ENCODE measurements around the gene UBL7. TPM values are rescaled to one million over a fixed set of nuclear protein-coding genes. Genes with fewer than 3 reads are reported as not detected.
A peak's percentile ranks its signal among the peaks of the same experiment; 100 is the strongest.

UBL7 gene
- total RNA-seq, 2 experiments from 2014 or later, result 54.7 to 61.3 TPM

DNA sequence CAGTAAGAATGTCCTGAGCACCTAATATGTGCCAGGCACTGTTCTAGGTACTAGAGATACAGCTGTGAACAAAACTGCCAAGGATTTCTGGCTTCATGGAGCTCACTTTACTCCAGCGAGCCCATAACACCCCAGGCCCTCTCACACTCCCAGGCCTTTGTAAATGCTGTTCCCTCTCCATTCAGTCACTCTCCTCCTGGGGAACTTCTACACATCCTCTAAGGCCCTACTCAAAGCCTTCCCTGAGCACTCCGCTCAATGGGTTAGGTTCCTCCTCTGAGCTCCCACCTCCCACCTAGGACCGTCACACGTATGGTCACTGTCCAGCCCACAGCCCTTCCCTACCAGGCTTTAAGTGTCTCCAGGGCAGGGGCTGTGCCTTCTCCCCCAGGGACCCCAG lies 54.4 kb downstream of the UBL7 start:
- POLR2A ChIA-PET, result interaction anchor here (1.8 kb wide), 1 partner anchor 55 kb away, joined by 5 read pairs; the partner anchor contains the start of gene UBL7
- H3K27ac Mint-ChIP-seq, result no peak overlapping the region

DNA sequence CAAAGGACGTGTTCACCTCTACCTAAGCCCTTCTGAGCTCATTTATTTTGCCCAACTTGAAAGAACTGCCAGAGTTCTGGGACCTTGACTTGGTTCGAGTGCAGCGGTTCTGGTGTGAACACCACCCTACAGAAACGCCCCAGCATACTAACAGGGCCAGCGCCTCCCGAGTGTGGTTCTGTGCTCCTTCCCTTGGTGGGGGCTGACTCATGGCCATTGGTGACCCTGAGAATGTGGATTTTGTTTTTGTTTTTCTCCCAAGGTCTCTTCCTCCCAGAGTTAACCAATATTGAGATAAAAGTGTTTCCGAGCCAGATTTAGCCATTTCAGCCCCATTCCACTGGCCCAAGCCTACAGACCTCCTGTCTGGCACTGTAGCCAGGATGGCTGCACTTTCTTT lies 55.1 kb downstream of the UBL7 start:
- Mint-ChIP-seq H3K4me3 (no peak overlapping the region), H3K27me3 (no peaks in the 10 kb centered on the region), H3K36me3 (ENCODE audit: low read depth) (no peaks in the 10 kb centered on the region), H3K9me3 (no peaks in the 10 kb centered on the region), H3K4me1 (peaks cover 37% of the 10 kb centered on the region), H3K27ac (no peak overlapping the region)
- no peak for DNase-seq
- ChIA-PET POLR2A (interaction anchor here (1.8 kb wide), 1 partner anchor 55 kb away, joined by 5 read pairs; the partner anchor contains the start of gene UBL7), CTCF (interaction anchor here (0.5 to 7.6 kb wide), 2 partner anchors 22 to 32 kb away, joined by 5 to 61 read pairs; no protein-coding TSS in a partner anchor)

More for the DNA sequence above, 54.4 kb downstream of the UBL7 start:
- Mint-ChIP-seq H3K4me3 (no peak overlapping the region), H3K36me3 (ENCODE audit: low read depth) (no peaks in the 10 kb centered on the region), H3K9me3 (no peaks in the 10 kb centered on the region), H3K27me3 (no peaks in the 10 kb centered on the region), H3K4me1 (peaks cover 30% of the 10 kb centered on the region)
- DNase-seq, result no peak
- CTCF ChIA-PET, result interaction anchor here (0.5 to 7.6 kb wide), 2 partner anchors 23 to 33 kb away, joined by 5 to 61 read pairs; no protein-coding TSS in a partner anchor

DNA sequence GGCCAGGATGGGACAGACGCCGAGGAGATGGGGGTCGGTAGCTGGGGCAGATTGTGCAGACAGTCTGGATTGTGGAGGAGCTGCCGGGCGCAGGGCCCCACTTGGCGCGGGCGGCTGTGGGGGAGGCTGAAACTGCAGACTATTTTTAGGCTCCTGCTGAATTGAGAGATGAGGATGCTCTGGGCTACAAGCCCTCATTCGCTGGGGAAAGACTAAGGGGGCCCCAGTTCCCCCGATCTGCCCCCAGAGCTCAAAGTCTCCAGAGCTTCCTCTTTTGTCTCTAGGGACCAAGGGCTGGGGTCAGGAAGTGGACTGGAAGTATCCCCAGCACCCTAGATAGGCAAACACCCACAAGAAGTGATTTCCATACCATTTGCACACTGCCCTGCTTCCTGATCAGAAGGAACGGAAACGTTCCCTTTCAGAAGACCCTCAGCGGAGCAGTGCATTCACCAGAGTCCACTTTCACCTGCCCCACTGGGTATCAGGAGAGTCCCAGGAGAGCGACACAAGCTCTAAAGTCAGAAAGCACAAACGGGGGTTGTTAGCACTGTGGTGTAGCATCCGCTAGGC lies 56.9 kb downstream of the UBL7 start:
- H3K4me3 Mint-ChIP-seq, result no peak overlapping the region
- ChIA-PET POLR2A (interaction anchor here (1.1 to 2.5 kb wide), 6 partner anchors 10 to 142 kb away, joined by 3 to 42 read pairs (median 6); partner anchors contain the start of gene ARID3B), CTCF (interaction anchor here (0.7 to 7.6 kb wide), 4 partner anchors 20 to 35 kb away, joined by 3 to 61 read pairs (median 10); no protein-coding TSS in a partner anchor)
- no peaks in the 10 kb centered on the region for H3K9me3 Mint-ChIP-seq
- H3K36me3 Mint-ChIP-seq (ENCODE audit: low read depth), result no peaks in the 10 kb centered on the region
- no peak for DNase-seq
- no peaks in the 10 kb centered on the region for H3K27me3 Mint-ChIP-seq
- peaks cover 53% of the 10 kb centered on the region for H3K4me1 Mint-ChIP-seq
- peak overlapping the region; percentile 74 for H3K27ac Mint-ChIP-seq

GRCh38 chr15:74403588-74403919 lies 57.4 kb downstream of the UBL7 start:
- Mint-ChIP-seq H3K4me1 (peaks cover 57% of the 10 kb centered on the region), H3K9me3 (no peaks in the 10 kb centered on the region), H3K27me3 (no peaks in the 10 kb centered on the region), H3K36me3 (ENCODE audit: low read depth) (no peaks in the 10 kb centered on the region), H3K27ac (peak overlapping the region; percentile 74), H3K4me3 (no peak overlapping the region)
- CTCF ChIA-PET, result interaction anchor here (1.4 to 7.6 kb wide), 4 partner anchors 20 to 38 kb away, joined by 5 to 61 read pairs (median 10); no protein-coding TSS in a partner anchor
- no peak for DNase-seq
- POLR2A ChIA-PET, result interaction anchor here (0.9 to 4.0 kb wide), 9 partner anchors 11 to 142 kb away, joined by 3 to 42 read pairs (median 4); partner anchors contain the start of genes ARID3B and UBL7

GRCh38 chr15:74402873-74403587 lies 57.9 kb downstream of the UBL7 start:
- Mint-ChIP-seq H3K36me3 (ENCODE audit: low read depth) (no peaks in the 10 kb centered on the region), H3K27ac (peak overlapping the region; percentile 74)
- CTCF ChIA-PET, result interaction anchor here (0.7 to 7.6 kb wide), 7 partner anchors 19 to 150 kb away, joined by 3 to 61 read pairs (median 5); no protein-coding TSS in a partner anchor

GRCh38 chr15:74402337-74402841 lies 58.6 kb downstream of the UBL7 start:
- Mint-ChIP-seq H3K36me3 (ENCODE audit: low read depth) (no peaks in the 10 kb centered on the region), H3K27ac (peak overlapping the region; percentile 74), H3K27me3 (no peaks in the 10 kb centered on the region), H3K4me3 (no peak overlapping the region), H3K9me3 (no peaks in the 10 kb centered on the region), H3K4me1 (peaks cover 68% of the 10 kb centered on the region)
- no peak for DNase-seq
- ChIA-PET POLR2A (interaction anchor here (0.7 to 4.0 kb wide), 10 partner anchors 9 to 385 kb away, joined by 3 to 42 read pairs (median 4); partner anchors contain the start of genes ARID3B and UBL7), CTCF (interaction anchor here (0.7 to 7.6 kb wide), 7 partner anchors 19 to 151 kb away, joined by 3 to 61 read pairs (median 5); no protein-coding TSS in a partner anchor)

More at GRCh38 chr15:74402873-74403587, 57.9 kb downstream of the UBL7 start:
- Mint-ChIP-seq H3K9me3 (no peaks in the 10 kb centered on the region), H3K4me1 (peaks cover 62% of the 10 kb centered on the region), H3K4me3 (peak overlapping the region; percentile 17), H3K27me3 (no peaks in the 10 kb centered on the region)
- POLR2A ChIA-PET, result interaction anchor here (0.8 to 4.0 kb wide), 12 partner anchors 10 to 384 kb away, joined by 3 to 42 read pairs (median 4); partner anchors contain the start of genes ARID3B and UBL7
- peak; percentile 85 for DNase-seq

DNA sequence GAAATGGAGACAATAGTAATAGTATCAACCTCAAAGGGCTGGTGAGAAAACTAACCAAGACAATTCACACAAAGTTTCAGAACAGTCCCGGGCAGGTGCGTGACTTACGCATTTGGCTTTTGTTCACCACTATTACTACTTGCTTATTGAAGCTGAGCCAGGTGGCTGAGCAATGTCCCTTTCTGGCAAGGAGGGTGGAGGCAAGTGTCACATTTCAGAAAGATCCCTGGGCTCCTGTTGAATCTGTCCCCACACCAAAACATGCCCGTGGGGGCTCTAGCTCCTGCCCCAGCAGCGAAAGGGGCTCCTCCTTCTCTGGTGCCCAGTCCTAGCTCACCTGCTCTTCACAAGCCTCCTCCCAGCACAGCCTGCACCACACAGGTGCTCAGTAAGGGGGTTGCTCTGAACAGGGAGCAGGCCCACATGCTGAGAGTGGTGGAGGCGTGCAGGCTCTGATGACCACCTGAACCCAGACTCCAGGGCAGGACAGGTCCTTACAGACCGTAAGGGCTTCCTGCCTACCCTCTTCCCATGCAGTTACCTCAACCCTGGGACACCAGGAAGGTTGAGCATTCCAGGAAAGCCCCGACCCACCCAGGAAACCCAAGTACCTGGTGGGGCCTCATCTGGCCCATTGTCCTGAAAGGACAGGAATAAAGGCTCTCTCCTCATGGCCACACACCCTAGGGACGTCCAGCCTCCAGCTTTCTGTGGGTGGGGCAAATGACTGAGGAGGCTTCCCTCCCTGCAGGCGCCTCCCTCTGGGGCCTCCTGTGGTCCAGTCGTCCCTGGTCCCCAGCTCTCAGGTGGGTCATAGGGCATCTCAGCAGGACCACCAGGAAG lies 59.8 kb downstream of the UBL7 start:
- Mint-ChIP-seq H3K4me1 (peaks cover 78% of the 10 kb centered on the region), H3K27me3 (no peaks in the 10 kb centered on the region), H3K9me3 (no peaks in the 10 kb centered on the region), H3K36me3 (ENCODE audit: low read depth) (no peaks in the 10 kb centered on the region), H3K27ac (peak overlapping the region; percentile 74), H3K4me3 (no peak overlapping the region)
- CTCF ChIA-PET, result interaction anchor here (1.0 to 7.6 kb wide), 3 partner anchors 17 to 36 kb away, joined by 3 to 61 read pairs (median 4); no protein-coding TSS in a partner anchor
- DNase-seq, result peak; percentile 42
- POLR2A ChIA-PET, result interaction anchor here (1.0 to 4.0 kb wide), 5 partner anchors 16 to 140 kb away, joined by 3 to 23 read pairs (median 5); partner anchors contain the start of genes ARID3B and UBL7

DNA sequence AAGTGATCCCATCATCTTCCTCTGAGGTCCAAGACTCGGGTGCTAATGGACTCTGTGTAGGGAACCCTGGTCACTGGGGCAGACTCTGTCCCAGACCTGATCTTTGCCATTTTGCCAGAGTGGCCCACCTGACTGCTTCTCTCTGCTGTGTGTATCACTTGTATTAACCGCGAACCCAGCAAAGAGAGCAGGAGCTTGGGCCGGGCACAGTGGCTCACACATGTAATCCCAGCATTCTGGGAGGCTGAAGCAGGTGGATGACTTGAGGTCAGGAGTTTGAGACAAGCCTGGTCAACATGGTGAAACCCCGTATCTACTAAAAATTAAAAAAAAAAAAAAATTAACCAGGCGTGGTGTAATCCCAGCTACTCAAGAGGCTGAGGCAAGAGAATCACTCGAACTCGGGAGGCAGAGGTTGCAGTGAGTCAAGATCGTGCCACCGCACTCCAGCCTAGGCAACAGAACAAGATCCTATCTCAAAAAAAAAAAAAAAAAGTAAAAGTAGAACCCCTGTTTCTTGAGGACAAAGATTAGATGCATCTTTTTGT lies 60.6 kb downstream of the UBL7 start:
- Mint-ChIP-seq H3K4me1 (peaks cover 78% of the 10 kb centered on the region), H3K4me3 (no peak overlapping the region), H3K9me3 (no peaks in the 10 kb centered on the region), H3K27ac (peak overlapping the region; percentile 71), H3K27me3 (no peaks in the 10 kb centered on the region), H3K36me3 (ENCODE audit: low read depth) (no peaks in the 10 kb centered on the region)
- DNase-seq, result peak; percentile 56
- ChIA-PET CTCF (interaction anchor here (1.5 to 7.6 kb wide), 2 partner anchors 17 to 37 kb away, joined by 4 to 61 read pairs; no protein-coding TSS in a partner anchor), POLR2A (interaction anchor here (1.0 to 4.0 kb wide), 5 partner anchors 16 to 141 kb away, joined by 3 to 23 read pairs (median 5); partner anchors contain the start of genes ARID3B and UBL7)

DNA sequence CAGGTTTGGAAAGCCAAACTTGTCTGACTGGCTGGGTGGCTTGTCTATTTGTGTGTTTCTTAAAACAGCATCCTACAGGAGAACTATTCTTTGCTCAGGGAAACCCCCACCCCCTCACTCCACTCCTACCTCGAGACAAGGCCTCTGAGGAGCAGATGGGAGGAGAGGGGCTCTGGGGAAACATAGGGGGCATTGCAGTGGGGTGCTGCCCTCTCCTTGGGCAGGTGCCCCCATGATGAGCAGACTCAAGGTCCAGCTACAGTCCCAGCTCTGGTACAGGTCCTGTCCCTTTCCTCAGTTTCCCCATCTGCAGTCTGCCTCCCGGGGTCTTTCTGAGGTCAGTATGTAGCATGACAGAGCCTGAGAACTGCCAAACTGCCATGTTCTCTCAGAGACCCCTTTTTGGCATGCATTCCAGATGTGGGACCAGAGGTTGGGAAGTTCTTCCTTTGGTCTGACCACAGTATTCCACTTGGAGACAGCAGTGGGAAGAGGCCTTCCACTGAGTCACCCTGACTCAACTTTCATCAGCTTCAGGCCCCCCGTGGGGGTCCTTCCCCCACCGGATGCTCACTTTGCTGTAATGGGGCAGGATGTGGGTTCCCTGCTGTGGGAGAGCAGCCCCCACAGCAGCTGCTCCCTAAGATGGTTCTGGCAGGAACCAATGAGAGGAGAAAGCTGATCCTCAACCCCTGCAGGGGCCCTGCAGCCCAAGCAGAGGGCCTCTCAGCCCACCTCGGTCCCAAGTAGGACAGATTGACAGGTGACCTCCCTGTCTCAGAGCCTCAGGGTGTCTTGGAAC lies 61.2 kb downstream of the UBL7 start:
- POLR2A ChIA-PET, result interaction anchor here (0.7 to 4.0 kb wide), 3 partner anchors 15 to 61 kb away, joined by 4 to 23 read pairs (median 20); partner anchors contain the start of genes SEMA7A and UBL7
- CTCF ChIA-PET, result interaction anchor here (0.9 to 7.6 kb wide), 3 partner anchors 16 to 38 kb away, joined by 3 to 61 read pairs (median 4); no protein-coding TSS in a partner anchor
- Mint-ChIP-seq H3K4me3 (no peak overlapping the region), H3K9me3 (no peaks in the 10 kb centered on the region), H3K27me3 (no peaks in the 10 kb centered on the region), H3K4me1 (peaks cover 78% of the 10 kb centered on the region), H3K36me3 (ENCODE audit: low read depth) (no peaks in the 10 kb centered on the region), H3K27ac (peak overlapping the region; percentile 71)
- DNase-seq, result peak; percentile 72

GRCh38 chr15:74399100-74399499 lies 61.9 kb downstream of the UBL7 start:
- no peak for DNase-seq
- ChIA-PET CTCF (interaction anchor here (0.9 kb wide), 1 partner anchor 23 kb away, joined by 3 read pairs; no protein-coding TSS in a partner anchor), POLR2A (interaction anchor here (3.0 kb wide), 1 partner anchor 14 kb away, joined by 23 read pairs; no protein-coding TSS in a partner anchor)
- H3K4me1 Mint-ChIP-seq, result peaks cover 74% of the 10 kb centered on the region
- H3K27me3 Mint-ChIP-seq, result no peaks in the 10 kb centered on the region
- no peaks in the 10 kb centered on the region for H3K36me3 Mint-ChIP-seq (ENCODE audit: low read depth)
- H3K27ac Mint-ChIP-seq, result no peak overlapping the region
- no peaks in the 10 kb centered on the region for H3K9me3 Mint-ChIP-seq
- no peak overlapping the region for H3K4me3 Mint-ChIP-seq

DNA sequence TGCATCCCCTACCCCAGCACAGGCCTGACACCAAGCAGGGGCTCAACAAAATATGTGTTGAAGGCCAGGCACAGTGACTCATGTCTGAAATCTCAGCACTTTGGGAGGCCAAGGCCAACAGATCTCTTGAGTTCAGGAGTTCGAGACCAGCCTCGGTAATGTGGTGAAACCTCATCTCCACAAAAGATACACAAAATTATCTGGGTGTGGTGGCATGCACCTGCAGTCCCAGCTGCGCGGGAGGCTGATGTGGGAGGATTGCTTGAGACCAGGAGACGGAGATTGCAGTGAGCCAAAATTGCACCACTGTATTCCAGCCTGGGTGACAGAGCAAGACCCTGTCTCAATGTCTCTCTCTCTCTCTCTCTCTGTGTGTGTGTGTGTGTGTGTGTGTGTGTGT lies 62.8 kb downstream of the UBL7 start:
- ChIA-PET CTCF (no interaction called here), POLR2A (no interaction called here)
- Mint-ChIP-seq H3K27ac (no peak overlapping the region), H3K27me3 (no peaks in the 10 kb centered on the region), H3K4me3 (no peak overlapping the region), H3K9me3 (no peaks in the 10 kb centered on the region), H3K36me3 (ENCODE audit: low read depth) (no peaks in the 10 kb centered on the region), H3K4me1 (peaks cover 64% of the 10 kb centered on the region)
- DNase-seq, result no peak
